Gastrocnemius medialis (tissue), 4 donors: ENCODE measurements around the gene IBTK.

Experiments used
- POLR2A ChIP-seq, 2 donors: fragments of 450-650 bp; IDR thresholded peaks; one replicate each; pipeline ENCODE4 v1.6.1; 2017; ENCODE audit warnings: antibody characterized with exemption in 2 of 2, mild to moderate bottlenecking in 2 of 2, moderate library complexity in 2 of 2
- TF ChIP-seq, protein P1 (sequence below), 5 experiments: fragments of 450-650 bp in 3 of 5; fragments of 200-600 bp in 2 of 5; sonication (generic) in 2 of 5; IDR thresholded peaks in 4 of 5; conservative IDR thresholded peaks in 1 of 5; 1 replicate in 4 of 5; 2 replicates in 1 of 5; pipeline ENCODE4 v1.5.1; 2016 to 2019; ENCODE audit warnings: antibody characterized with exemption in 5 of 5, mild to moderate bottlenecking in 3 of 5, moderate library complexity in 3 of 5

DNA sequence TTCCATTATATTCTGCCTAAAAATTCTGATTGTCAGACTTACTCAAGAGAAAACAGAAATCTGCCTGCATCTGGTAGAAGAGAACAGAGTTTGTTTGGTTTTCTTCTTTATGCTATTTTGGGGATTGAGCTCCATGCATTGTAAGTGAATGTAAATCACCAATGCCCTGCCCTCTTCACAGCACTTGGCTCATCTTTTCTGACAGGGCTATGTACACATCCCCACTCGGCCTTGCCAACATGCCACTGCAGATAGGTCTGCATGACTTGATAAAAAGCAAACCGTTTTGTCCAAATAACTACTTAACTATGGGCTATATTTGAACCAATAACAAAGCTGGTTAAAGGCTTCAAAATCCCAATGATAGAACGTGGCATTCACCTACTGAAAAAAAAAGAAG, 117.7 kb downstream of the IBTK start:
- TF ChIP-seq, protein P1, sequence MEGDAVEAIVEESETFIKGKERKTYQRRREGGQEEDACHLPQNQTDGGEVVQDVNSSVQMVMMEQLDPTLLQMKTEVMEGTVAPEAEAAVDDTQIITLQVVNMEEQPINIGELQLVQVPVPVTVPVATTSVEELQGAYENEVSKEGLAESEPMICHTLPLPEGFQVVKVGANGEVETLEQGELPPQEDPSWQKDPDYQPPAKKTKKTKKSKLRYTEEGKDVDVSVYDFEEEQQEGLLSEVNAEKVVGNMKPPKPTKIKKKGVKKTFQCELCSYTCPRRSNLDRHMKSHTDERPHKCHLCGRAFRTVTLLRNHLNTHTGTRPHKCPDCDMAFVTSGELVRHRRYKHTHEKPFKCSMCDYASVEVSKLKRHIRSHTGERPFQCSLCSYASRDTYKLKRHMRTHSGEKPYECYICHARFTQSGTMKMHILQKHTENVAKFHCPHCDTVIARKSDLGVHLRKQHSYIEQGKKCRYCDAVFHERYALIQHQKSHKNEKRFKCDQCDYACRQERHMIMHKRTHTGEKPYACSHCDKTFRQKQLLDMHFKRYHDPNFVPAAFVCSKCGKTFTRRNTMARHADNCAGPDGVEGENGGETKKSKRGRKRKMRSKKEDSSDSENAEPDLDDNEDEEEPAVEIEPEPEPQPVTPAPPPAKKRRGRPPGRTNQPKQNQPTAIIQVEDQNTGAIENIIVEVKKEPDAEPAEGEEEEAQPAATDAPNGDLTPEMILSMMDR (IDR thresholded peaks at IDR 0.05 in 4 of 5, conservative IDR thresholded peaks at IDR 0.05 in 1 of 5), result no peak
- no peak for TF ChIP-seq POLR2A (IDR thresholded peaks at IDR 0.05)
